Cardiac muscle cell (in vitro differentiated cells and primary cell): ENCODE measurements around the gene PIGQ. TPM values are rescaled to one million over a fixed set of nuclear protein-coding genes. Genes with fewer than 3 reads are reported as not detected.

Source experiments
- DNase-seq, 2 donors: peaks; one replicate each; pipeline versions ENCODE4 v3.0.0 to v3.0.0-alpha.2; 2010 to 2017; ENCODE audit warnings: low read depth in 1 of 2, low spot score in 1 of 2
- H3K27ac ChIP-seq: fragments of 200-600 bp; sonication (generic); 2 replicates; pipeline ENCODE4 v1.5.1; 2016
- H3K27me3 ChIP-seq: fragments of 200-600 bp; sonication (generic); 2 replicates; pipeline ENCODE4 v1.6.0; 2016; ENCODE audit warnings: control low read depth
- H3K36me3 ChIP-seq: fragments of 200-600 bp; sonication (generic); 2 replicates; pipeline ENCODE4 v1.5.1; 2016; ENCODE audit warnings: control low read depth
- H3K4me1 ChIP-seq: fragments of 200-600 bp; sonication (generic); 2 replicates; pipeline ENCODE4 v1.8.1; 2017; ENCODE audit warnings: low read depth, mild to moderate bottlenecking, mixed run types
- H3K4me3 ChIP-seq: fragments of 200-600 bp; sonication (generic); 2 replicates; pipeline ENCODE4 v1.5.1; 2016; ENCODE audit warnings: mild to moderate bottlenecking
- H3K9me3 ChIP-seq: fragments of 200-600 bp; sonication (generic); 2 replicates; pipeline ENCODE4 v1.5.1; 2017; ENCODE audit warnings: low read depth, mild to moderate bottlenecking, control low read depth
- CTCF ChIP-seq: IDR thresholded peaks from 2 replicates; pipeline ENCODE4 v1.5.1; 2012; ENCODE audit warnings: low read depth, mild to moderate bottlenecking, low read length
- polyA plus RNA-seq: library from polyadenylated mRNA; unstranded; fragments of >200 nt; fragmentation: Nextera tagmentation; extraction: Ambion mirVana; gene quantifications from 2 replicates; pipeline ENCODE4 v1.2.1, GENCODE V29; 2016
- total RNA-seq: library from RNA; depleted of rRNA; stranded (reverse); fragments of >200 nt; gene quantifications from 2 replicates; pipeline ENCODE4 v1.2.3, GENCODE V29; 2016

PIGQ gene
- total and polyA plus RNA-seq, 2 experiments from 2014 or later: 110 to 124 TPM

GRCh38 chr16:531494-532125 is 38.2 kb upstream of the PIGQ start:
- Histone ChIP-seq H3K36me3 (no peaks in the 10 kb centered on the region), H3K4me3 (no peak overlapping the region), H3K9me3 (no peaks in the 10 kb centered on the region), H3K27ac (no peak overlapping the region), H3K27me3 (no peaks in the 10 kb centered on the region), H3K4me1 (peaks cover 13% of the 10 kb centered on the region)
- no peak for DNase-seq
- no peak for TF ChIP-seq CTCF

GRCh38 chr16:533391-534123 is 36.2 kb upstream of the PIGQ start:
- H3K4me3 ChIP-seq: no peak overlapping the region
- H3K27me3 ChIP-seq: no peaks in the 10 kb centered on the region
- H3K36me3 ChIP-seq: no peaks in the 10 kb centered on the region
- no peaks in the 10 kb centered on the region for H3K9me3 ChIP-seq
- DNase-seq: peak in 1 of 2 donors; percentile 51
- TF ChIP-seq CTCF: no peak
- peaks cover 11% of the 10 kb centered on the region for H3K4me1 ChIP-seq
- H3K27ac ChIP-seq: peak overlapping the region; percentile 41

GRCh38 chr16:534135-534534 is 35.6 kb upstream of the PIGQ start:
- H3K36me3 ChIP-seq: no peaks in the 10 kb centered on the region
- H3K27ac ChIP-seq: peak overlapping the region; percentile 41
- DNase-seq: no peak
- no peak for TF ChIP-seq CTCF
- no peaks in the 10 kb centered on the region for H3K27me3 ChIP-seq
- H3K4me1 ChIP-seq: peaks cover 6% of the 10 kb centered on the region
- no peaks in the 10 kb centered on the region for H3K9me3 ChIP-seq
- no peak overlapping the region for H3K4me3 ChIP-seq

GRCh38 chr16:534856-535445 is 34.8 kb upstream of the PIGQ start:
- H3K36me3 ChIP-seq: no peaks in the 10 kb centered on the region
- no peak for DNase-seq
- no peaks in the 10 kb centered on the region for H3K9me3 ChIP-seq
- no peaks in the 10 kb centered on the region for H3K27me3 ChIP-seq
- peaks cover 4% of the 10 kb centered on the region for H3K4me1 ChIP-seq
- no peak overlapping the region for H3K4me3 ChIP-seq
- TF ChIP-seq CTCF: no peak
- H3K27ac ChIP-seq: no peak overlapping the region

GRCh38 chr16:535446-536405 is 34.0 kb upstream of the PIGQ start:
- Histone ChIP-seq H3K4me1 (peaks cover 4% of the 10 kb centered on the region), H3K4me3 (no peak overlapping the region), H3K27ac (no peak overlapping the region), H3K9me3 (no peaks in the 10 kb centered on the region), H3K36me3 (no peaks in the 10 kb centered on the region), H3K27me3 (no peaks in the 10 kb centered on the region)
- no peak for DNase-seq
- no peak for TF ChIP-seq CTCF
